Neuronal stem cell (in vitro differentiated cells): Measurements from ENCODE around the gene TTC33.

Source experiments
- DNase-seq: peaks from one replicate; pipeline ENCODE4 v3.0.0-alpha.2; 2013; ENCODE audit warnings: low spot score
- H2AFZ ChIP-seq: one replicate; pipeline ENCODE4 v1.6.1; 2013; ENCODE audit warnings: mild to moderate bottlenecking, low read length, inconsistent platforms
- H2AK5ac ChIP-seq: 2 replicates; pipeline ENCODE4 v1.6.1; 2013; ENCODE audit warnings: low read depth, mild to moderate bottlenecking, inconsistent platforms, low read length, moderate library complexity, mixed read lengths
- H2BK120ac ChIP-seq: 2 replicates; pipeline ENCODE4 v1.6.1; 2013; ENCODE audit warnings: low read depth, mild to moderate bottlenecking, inconsistent platforms, low read length, moderate library complexity, mixed read lengths
- H2BK12ac ChIP-seq: one replicate; pipeline ENCODE4 v1.6.1; 2013; ENCODE audit warnings: low read length, inconsistent platforms
- H2BK15ac ChIP-seq: 2 replicates; pipeline ENCODE4 v1.6.1; 2013; ENCODE audit warnings: mild to moderate bottlenecking, low read length, inconsistent platforms, mixed read lengths
- H2BK5ac ChIP-seq: one replicate; pipeline ENCODE4 v1.6.1; 2013; ENCODE audit warnings: inconsistent platforms, mild to moderate bottlenecking, low read length, moderate library complexity
- H3K14ac ChIP-seq: one replicate; pipeline ENCODE4 v1.6.1; 2013; ENCODE audit warnings: low read length, inconsistent platforms
- H3K18ac ChIP-seq: 2 replicates; pipeline ENCODE4 v1.6.1; 2013; ENCODE audit warnings: low read length, inconsistent platforms
- H3K23ac ChIP-seq: 2 replicates; pipeline ENCODE4 v1.6.1; 2013; ENCODE audit warnings: low read depth, mild to moderate bottlenecking, mixed read lengths, low read length, inconsistent platforms; ENCODE audit not compliant: poor library complexity
- H3K27ac ChIP-seq: replicated peaks from 3 replicates; pipeline ENCODE4 v1.5.1; 2013; ENCODE audit warnings: low read length, inconsistent platforms
- H3K27me3 ChIP-seq, 3 experiments: 2 replicates each; pipeline ENCODE4 v1.6.1; 2013; ENCODE audit warnings: low read length in 3 of 3, mild to moderate bottlenecking in 2 of 3, inconsistent platforms in 1 of 3, low read depth in 1 of 3, mixed read lengths in 1 of 3, moderate library complexity in 1 of 3; ENCODE audit not compliant: control insufficient read depth in 3 of 3, insufficient read depth in 3 of 3
- H3K36me3 ChIP-seq, 2 donors: replicated peaks in 1 of 2; 2 replicates each; pipeline ENCODE4 v1.6.1; 2013; ENCODE audit warnings: low read length in 2 of 2; ENCODE audit not compliant: control insufficient read depth in 2 of 2, insufficient read depth in 2 of 2
- H3K4ac ChIP-seq: 2 replicates; pipeline ENCODE4 v1.6.1; 2013; ENCODE audit warnings: inconsistent platforms, mild to moderate bottlenecking, low read length, moderate library complexity
- H3K4me1 ChIP-seq, 2 donors: 1 replicate in 1 of 2; 2 replicates in 1 of 2; pipeline ENCODE4 v1.6.1; 2013; ENCODE audit warnings: low read length in 2 of 2, low read depth in 1 of 2; ENCODE audit not compliant: control insufficient read depth in 2 of 2, insufficient read depth in 1 of 2
- H3K4me2 ChIP-seq: one replicate; pipeline ENCODE4 v1.6.1; 2013; ENCODE audit warnings: mild to moderate bottlenecking, low read length, inconsistent platforms; ENCODE audit not compliant: insufficient read depth, poor library complexity, severe bottlenecking
- H3K4me3 ChIP-seq, 2 donors: 2 replicates each; pipeline ENCODE4 v1.5.1; 2013; ENCODE audit warnings: low read length in 2 of 2, mild to moderate bottlenecking in 2 of 2, inconsistent platforms in 1 of 2, moderate library complexity in 1 of 2
- H3K79me1 ChIP-seq: one replicate; pipeline ENCODE4 v1.6.1; 2013; ENCODE audit warnings: low read depth, mild to moderate bottlenecking, inconsistent platforms, low read length, moderate library complexity
- H3K9ac ChIP-seq: one replicate; pipeline ENCODE4 v1.6.1; 2013; ENCODE audit warnings: mild to moderate bottlenecking, low read depth, low read length, inconsistent platforms; ENCODE audit not compliant: poor library complexity
- H3K9me3 ChIP-seq, 2 donors: replicated peaks in 1 of 2; 2 replicates each; pipeline versions ENCODE3 to v1.6.1; 2013; ENCODE audit warnings: low read length in 2 of 2, mild to moderate bottlenecking in 2 of 2, inconsistent platforms in 1 of 2, low read depth in 1 of 2, mixed read lengths in 1 of 2, moderate library complexity in 1 of 2; ENCODE audit not compliant: control insufficient read depth in 2 of 2, insufficient read depth in 1 of 2
- H4K8ac ChIP-seq: one replicate; pipeline ENCODE4 v1.6.1; 2013; ENCODE audit warnings: low read depth, mild to moderate bottlenecking, inconsistent platforms, low read length, moderate library complexity
- H4K91ac ChIP-seq: one replicate; pipeline ENCODE4 v1.6.1; 2013; ENCODE audit warnings: low read length, low read depth, mild to moderate bottlenecking, inconsistent platforms; ENCODE audit not compliant: poor library complexity
- WGBS, 2 donors: extraction: QIAGEN DNeasy Blood & Tissue Kit; methylation state at CpG; one replicate each; pipeline ENCODE4 v1.1.7; 2013; ENCODE audit warnings: missing lambda C conversion rate in 2 of 2, mixed read lengths in 1 of 2; ENCODE audit not compliant: insufficient read length in 2 of 2, insufficient replicate concordance in 1 of 2; ENCODE audit errors: extremely low coverage in 2 of 2; 5-methylcytosine and 5-hydroxymethylcytosine counted together

Gene TTC33

DNA sequence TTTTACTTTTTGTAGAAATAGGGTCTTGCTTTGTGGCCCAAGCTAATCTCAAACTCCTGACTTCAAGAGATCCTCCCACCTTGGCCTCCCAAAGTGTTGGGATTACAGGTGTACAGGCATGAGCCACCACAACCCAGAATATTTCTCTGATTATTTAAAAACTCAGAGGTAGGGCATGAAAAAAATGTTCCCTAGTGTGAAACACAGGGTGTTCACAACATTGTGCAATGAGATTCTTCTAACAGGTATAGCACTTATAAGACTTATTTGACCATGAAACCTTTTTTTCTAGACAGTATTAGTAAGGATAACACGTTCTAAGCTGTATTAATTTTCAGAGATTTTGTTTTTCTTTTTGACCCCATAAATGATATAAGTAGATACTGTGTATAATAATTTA is 89.1 kb downstream of the TTC33 start:
- no peak for DNase-seq
- Histone ChIP-seq H2AK5ac (no peak overlapping the region), H2BK120ac (no peak overlapping the region), H3K4me2 (no peak overlapping the region), H3K9ac (no peak overlapping the region), H2BK12ac (no peak overlapping the region), H2BK5ac (no peak overlapping the region), H2BK15ac (no peak overlapping the region), H3K27me3 (peaks cover 0 to 12% (median 0%) of the 10 kb centered on the region in 3 experiments), H3K36me3 (no peaks in the 10 kb centered on the region), H3K27ac (no peak overlapping the region), H3K4me3 (no peak overlapping the region), H4K8ac (no peak overlapping the region), H2AFZ (no peak overlapping the region), H4K91ac (no peak overlapping the region), H3K79me1 (no peaks in the 10 kb centered on the region), H3K9me3 (no peaks in the 10 kb centered on the region), H3K4me1 (no peaks in the 10 kb centered on the region), H3K4ac (no peak overlapping the region), H3K18ac (no peak overlapping the region), H3K23ac (no peak overlapping the region), H3K14ac (no peak overlapping the region)
- no CpG with 5 or more reads among the region's 1 CpG for WGBS, 2 donors

DNA sequence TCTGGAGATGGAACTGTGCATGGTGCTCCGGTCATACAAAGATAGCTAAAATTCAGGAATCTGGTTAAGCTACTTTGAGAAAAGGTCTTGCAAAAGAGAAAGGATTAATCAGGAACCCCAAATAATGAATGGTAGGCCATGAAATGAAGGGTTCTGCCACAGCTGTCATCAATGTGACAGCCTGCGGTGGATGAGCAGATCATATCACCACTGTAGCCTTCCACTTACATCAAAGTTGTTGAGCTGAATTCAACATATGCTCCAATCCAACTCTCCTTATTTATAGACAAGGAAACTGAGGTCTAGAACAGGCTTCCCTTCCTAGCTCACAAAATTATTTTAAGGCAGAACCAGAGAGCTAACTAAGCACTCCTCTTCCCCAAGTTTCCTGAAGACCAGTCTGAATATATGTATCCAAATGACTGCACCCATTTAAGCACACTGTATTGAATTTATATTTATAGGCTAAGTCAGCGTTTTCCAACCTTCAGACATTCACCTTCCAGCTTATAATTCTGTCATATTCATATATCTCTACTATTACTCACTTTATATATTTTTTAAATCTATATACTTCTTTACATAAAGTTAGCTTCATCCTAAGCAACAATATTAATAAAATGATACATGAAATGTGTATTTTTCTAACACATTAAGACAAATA is 90.0 kb downstream of the TTC33 start:
- H2AFZ ChIP-seq = no peak overlapping the region

DNA sequence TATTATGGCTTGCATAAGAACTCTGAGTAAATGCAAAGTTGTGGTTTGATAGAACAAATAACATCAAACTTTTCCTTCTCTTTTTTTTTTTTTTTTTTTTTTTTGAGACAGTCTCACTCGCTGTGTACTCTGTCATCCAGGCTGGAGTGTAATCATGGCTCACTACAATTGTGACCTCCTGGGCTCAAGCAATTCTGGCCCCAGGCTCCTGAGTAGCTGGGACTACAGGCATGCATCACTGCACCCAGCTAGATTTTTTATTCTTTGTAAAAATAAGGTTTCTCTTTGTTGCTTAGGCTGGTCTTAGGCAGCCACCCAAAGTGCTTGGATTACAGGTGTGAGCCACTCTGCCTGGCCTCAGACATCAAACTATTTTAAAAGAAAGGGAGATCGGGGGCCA is 95.0 kb downstream of the TTC33 start:
- WGBS, 2 donors = no CpG with 5 or more reads among the region's 2 CpGs
- no peak overlapping the region for H4K91ac ChIP-seq
- no peak overlapping the region for H2BK12ac ChIP-seq

More for the DNA sequence above, 90.0 kb downstream of the TTC33 start:
- Histone ChIP-seq H4K91ac (no peak overlapping the region), H3K4me2 (no peak overlapping the region), H2BK120ac (no peak overlapping the region), H4K8ac (no peak overlapping the region), H3K14ac (no peak overlapping the region), H2AK5ac (no peak overlapping the region), H3K4me3 (no peak overlapping the region), H3K23ac (no peak overlapping the region), H2BK5ac (no peak overlapping the region), H2BK12ac (no peak overlapping the region), H3K18ac (no peak overlapping the region), H3K9ac (no peak overlapping the region), H3K27me3 (peaks cover 0 to 6% (median 0%) of the 10 kb centered on the region in 3 experiments), H3K9me3 (no peaks in the 10 kb centered on the region), H3K27ac (no peak overlapping the region), H3K36me3 (no peaks in the 10 kb centered on the region), H2BK15ac (no peak overlapping the region), H3K4me1 (no peaks in the 10 kb centered on the region), H3K4ac (no peak overlapping the region), H3K79me1 (no peaks in the 10 kb centered on the region)
- no peak for DNase-seq
- no CpG with 5 or more reads among the region's 3 CpGs for WGBS, 2 donors

DNA sequence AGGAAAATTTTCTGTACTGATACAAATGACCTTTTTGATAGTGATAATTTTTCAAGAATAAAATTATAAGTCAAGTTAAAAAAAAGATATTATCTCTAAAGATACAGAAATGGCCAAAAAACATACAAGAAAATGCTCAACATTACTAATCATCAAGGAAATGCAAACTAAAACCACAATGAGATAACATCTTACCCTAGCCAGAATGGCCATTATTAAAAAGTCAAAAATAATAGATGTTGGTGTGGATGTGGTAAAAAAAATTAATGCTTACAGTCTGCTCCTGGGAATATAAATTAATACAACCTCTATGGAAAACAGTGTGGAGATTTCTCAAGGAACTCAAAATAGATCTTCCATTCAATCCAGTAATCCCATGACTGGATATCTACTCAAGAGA is 99.0 kb downstream of the TTC33 start:
- H3K9ac ChIP-seq = no peak overlapping the region
- H3K4me1 ChIP-seq = no peaks in the 10 kb centered on the region
- H2BK12ac ChIP-seq = no peak overlapping the region
- DNase-seq = no peak
- H3K79me1 ChIP-seq = no peaks in the 10 kb centered on the region
- no peak overlapping the region for H3K14ac ChIP-seq
- no peak overlapping the region for H4K91ac ChIP-seq
- H3K27ac ChIP-seq = no peak overlapping the region
- H2BK5ac ChIP-seq = no peak overlapping the region
- no peak overlapping the region for H2BK15ac ChIP-seq
- H3K18ac ChIP-seq = no peak overlapping the region
- H3K23ac ChIP-seq = no peak overlapping the region
- no peak overlapping the region for H2BK120ac ChIP-seq
- H3K9me3 ChIP-seq = no peaks in the 10 kb centered on the region
- H4K8ac ChIP-seq = no peak overlapping the region
- H3K4ac ChIP-seq = no peak overlapping the region
- no peak overlapping the region for H3K4me2 ChIP-seq
- H3K36me3 ChIP-seq = no peaks in the 10 kb centered on the region
- H2AK5ac ChIP-seq = no peak overlapping the region
- no peak overlapping the region for H2AFZ ChIP-seq
- H3K4me3 ChIP-seq = no peak overlapping the region
- H3K27me3 ChIP-seq = no peaks in the 10 kb centered on the region

More for the DNA sequence above, 95.0 kb downstream of the TTC33 start:
- H3K23ac ChIP-seq = no peak overlapping the region
- no peaks in the 10 kb centered on the region for H3K27me3 ChIP-seq
- no peak for DNase-seq
- H3K4me2 ChIP-seq = no peak overlapping the region
- no peaks in the 10 kb centered on the region for H3K4me1 ChIP-seq
- no peak overlapping the region for H3K4me3 ChIP-seq
- no peak overlapping the region for H3K9ac ChIP-seq
- no peak overlapping the region for H4K8ac ChIP-seq
- no peak overlapping the region for H3K18ac ChIP-seq
- H3K9me3 ChIP-seq = no peaks in the 10 kb centered on the region
- no peak overlapping the region for H3K27ac ChIP-seq
- no peak overlapping the region for H3K4ac ChIP-seq
- no peaks in the 10 kb centered on the region for H3K36me3 ChIP-seq
- H3K79me1 ChIP-seq = no peaks in the 10 kb centered on the region
- H2AK5ac ChIP-seq = no peak overlapping the region
- no peak overlapping the region for H3K14ac ChIP-seq
- no peak overlapping the region for H2BK5ac ChIP-seq
- H2BK120ac ChIP-seq = no peak overlapping the region
- no peak overlapping the region for H2BK15ac ChIP-seq
- no peak overlapping the region for H2AFZ ChIP-seq
